ENCODE measurements around the gene TMEM17. TPM values are rescaled to one million over a fixed set of nuclear protein-coding genes. Genes with fewer than 3 reads are reported as not detected.
"Not testable (repeated sequence)": the region's sequence is repeated elsewhere in the genome, so short reads cannot be mapped to it uniquely, and the experiment has no call there.

TMEM17 gene
- total RNA-seq, 4 donors from 2014 or later: 1.0 to 3.1 TPM; not detected in 2

DNA sequence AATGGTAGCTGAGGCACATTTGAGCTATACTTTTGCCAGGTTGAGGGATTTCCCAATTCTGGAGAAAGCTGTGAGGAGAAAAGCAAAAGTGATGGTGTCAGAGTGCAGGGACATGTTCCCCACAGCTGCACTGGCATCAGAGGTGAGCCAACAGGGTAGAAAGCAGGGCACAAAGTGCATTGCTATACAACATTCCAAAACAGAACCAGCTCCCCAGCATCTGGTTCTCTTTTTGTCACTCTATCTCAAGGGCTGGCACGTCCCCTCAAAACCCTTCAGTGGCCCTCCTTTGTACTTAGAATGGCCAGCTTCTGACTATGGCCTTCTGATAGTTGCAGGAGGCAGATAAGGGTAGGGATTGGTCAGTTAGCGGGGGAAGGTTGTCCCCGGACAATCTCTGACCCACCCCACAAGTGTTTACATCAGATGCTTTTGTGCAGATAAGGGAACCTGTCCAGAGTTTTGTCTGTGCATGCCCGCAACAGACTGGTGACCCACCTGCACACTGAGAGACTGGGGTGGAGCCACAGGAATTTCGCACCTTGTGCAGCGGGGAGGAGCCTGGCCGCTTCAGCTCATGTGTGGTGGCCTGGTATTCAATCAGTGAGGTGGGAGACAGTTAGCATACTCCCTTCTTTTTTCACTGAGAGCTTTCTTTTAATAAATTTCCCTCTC, 31.0 kb upstream of the TMEM17 start:
- Histone ChIP-seq H3K4me1 (no peaks in the 10 kb centered on the region), H3K36me3 (no peaks in the 10 kb centered on the region), H3K27me3 (no peaks in the 10 kb centered on the region), H3K4me3 (no peak overlapping the region), H3K27ac (no peak overlapping the region), H3K9me3 (no peaks in the 10 kb centered on the region)
- TF ChIP-seq, protein P1, sequence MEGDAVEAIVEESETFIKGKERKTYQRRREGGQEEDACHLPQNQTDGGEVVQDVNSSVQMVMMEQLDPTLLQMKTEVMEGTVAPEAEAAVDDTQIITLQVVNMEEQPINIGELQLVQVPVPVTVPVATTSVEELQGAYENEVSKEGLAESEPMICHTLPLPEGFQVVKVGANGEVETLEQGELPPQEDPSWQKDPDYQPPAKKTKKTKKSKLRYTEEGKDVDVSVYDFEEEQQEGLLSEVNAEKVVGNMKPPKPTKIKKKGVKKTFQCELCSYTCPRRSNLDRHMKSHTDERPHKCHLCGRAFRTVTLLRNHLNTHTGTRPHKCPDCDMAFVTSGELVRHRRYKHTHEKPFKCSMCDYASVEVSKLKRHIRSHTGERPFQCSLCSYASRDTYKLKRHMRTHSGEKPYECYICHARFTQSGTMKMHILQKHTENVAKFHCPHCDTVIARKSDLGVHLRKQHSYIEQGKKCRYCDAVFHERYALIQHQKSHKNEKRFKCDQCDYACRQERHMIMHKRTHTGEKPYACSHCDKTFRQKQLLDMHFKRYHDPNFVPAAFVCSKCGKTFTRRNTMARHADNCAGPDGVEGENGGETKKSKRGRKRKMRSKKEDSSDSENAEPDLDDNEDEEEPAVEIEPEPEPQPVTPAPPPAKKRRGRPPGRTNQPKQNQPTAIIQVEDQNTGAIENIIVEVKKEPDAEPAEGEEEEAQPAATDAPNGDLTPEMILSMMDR (IDR thresholded peaks at IDR 0.05): no peak
- no peak for TF ChIP-seq POLR2A (IDR thresholded peaks at IDR 0.05)
- intact Hi-C loops (cut with DNase I; ENCODE audit: low total_unique reads): no loop called here
- no peak for DNase-seq

DNA sequence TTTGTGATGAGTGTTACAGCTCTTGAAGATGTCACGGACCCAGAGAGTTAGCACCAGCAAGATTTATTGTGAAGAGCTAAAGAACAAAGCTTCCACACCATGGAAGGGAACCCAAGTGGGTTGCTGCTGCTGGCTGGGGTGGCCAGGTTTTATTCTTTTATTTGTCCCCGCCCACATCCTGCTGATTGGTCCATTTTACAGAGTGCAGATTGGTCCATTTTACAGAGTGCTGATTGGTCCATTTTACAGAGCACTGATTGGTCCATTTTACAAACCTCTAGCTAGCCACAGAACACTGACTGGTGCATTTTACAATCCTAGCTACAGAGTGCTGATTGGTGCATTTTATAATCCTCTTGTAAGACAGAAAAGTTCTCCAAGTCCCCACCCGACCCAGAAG, 29.5 kb upstream of the TMEM17 start:
- H3K27me3 ChIP-seq; H3K27ac ChIP-seq; H3K9me3 ChIP-seq; intact Hi-C loops (cut with DNase I; ENCODE audit: low total_unique reads); H3K4me1 ChIP-seq; H3K36me3 ChIP-seq; H3K4me3 ChIP-seq; DNase-seq: not testable (repeated sequence)

DNA sequence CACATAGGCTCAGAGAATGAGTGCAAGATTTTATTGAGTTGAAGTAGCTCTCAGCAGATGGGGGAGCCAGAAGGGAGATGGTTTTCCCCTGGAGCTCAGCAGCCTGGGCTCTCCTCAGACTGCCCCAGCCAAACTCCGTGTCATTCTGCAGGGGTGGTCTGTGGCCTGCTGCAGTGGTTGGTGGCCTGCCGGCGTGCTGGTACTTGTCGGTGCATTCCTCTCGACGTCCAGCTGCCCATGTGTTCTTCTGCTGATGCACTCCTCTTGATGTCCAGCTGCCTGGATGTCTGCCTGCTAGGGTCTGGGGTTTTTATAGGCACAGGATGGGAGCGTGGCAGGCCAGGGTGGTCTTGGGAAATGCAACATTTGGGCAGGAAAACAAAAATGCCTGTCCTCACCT, 25.6 kb upstream of the TMEM17 start:
- H3K4me3 ChIP-seq: no peak overlapping the region
- no peaks in the 10 kb centered on the region for H3K36me3 ChIP-seq
- TF ChIP-seq, protein P1 (IDR thresholded peaks at IDR 0.05): no peak
- no peak for TF ChIP-seq POLR2A (IDR thresholded peaks at IDR 0.05)
- no peaks in the 10 kb centered on the region for H3K27me3 ChIP-seq
- intact Hi-C loops (cut with DNase I; ENCODE audit: low total_unique reads): no loop called here
- H3K9me3 ChIP-seq: no peaks in the 10 kb centered on the region
- no peak overlapping the region for H3K27ac ChIP-seq
- no peaks in the 10 kb centered on the region for H3K4me1 ChIP-seq
- DNase-seq: no peak

DNA sequence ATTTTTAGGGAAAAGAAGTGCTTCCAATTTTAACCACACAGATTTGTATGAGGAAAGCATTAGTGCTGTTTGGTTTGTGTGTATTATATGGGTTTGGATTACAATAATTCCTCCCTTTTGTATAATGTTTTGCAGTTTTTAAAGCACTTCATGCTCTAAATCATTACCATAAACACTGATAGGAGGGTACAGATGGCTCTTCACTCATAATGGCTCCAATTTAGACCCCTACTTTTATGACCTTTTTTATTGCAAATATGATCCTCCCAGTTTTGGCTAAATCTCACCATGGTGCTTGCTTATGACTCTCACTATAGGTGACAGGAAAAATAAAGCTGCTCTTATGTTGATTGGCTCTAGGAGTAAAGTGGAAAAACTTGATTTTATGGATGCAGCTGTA, 23.8 kb upstream of the TMEM17 start:
- no peak for TF ChIP-seq POLR2A (IDR thresholded peaks at IDR 0.05)
- TF ChIP-seq, protein P1 (IDR thresholded peaks at IDR 0.05): no peak
- Histone ChIP-seq H3K4me1 (peaks cover 0 to 4% of the 10 kb centered on the region in 2 donors), H3K36me3 (no peaks in the 10 kb centered on the region), H3K4me3 (no peak overlapping the region), H3K27ac (no peak overlapping the region), H3K9me3 (no peaks in the 10 kb centered on the region), H3K27me3 (no peaks in the 10 kb centered on the region)
- DNase-seq: no peak
- intact Hi-C loops (cut with DNase I; ENCODE audit: low total_unique reads): no loop called here

DNA sequence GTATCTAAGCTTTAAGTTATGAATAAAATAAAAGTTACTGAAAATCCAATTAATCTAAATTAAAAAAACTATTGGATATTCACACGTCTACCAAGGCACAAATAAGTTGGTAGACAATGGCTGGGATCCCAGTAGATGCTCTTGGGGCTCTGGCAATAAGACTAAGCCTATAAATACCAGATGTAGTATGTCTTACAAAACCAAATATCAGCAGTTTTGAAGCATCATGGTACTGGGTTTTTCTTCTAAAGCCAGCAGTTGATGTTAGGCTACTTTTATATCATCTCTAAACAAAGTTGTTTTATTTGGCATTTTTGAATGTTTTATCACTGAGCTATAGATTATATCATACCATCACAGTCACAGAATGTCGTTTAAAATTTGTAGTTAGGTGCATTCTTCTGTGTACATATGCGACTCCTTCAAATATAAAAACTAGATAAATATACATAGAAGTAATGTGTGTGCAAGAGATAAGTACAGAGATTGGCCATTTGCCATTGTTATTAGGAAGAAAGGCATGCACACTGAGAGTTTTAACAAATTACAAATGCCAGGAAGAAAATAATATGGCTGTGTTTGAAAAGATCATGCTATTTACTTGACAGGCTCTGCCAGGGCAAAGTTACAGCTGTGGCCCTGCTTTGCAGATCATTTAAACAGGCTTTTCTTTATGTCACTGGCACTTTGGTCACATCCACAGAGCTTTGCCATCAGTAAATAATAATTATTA, 21.6 kb upstream of the TMEM17 start:
- no peak for DNase-seq
- TF ChIP-seq POLR2A (IDR thresholded peaks at IDR 0.05): no peak
- TF ChIP-seq, protein P1 (IDR thresholded peaks at IDR 0.05): no peak
- no peak overlapping the region for H3K27ac ChIP-seq

More for the DNA sequence above, 21.6 kb upstream of the TMEM17 start:
- Histone ChIP-seq H3K36me3 (no peaks in the 10 kb centered on the region), H3K27me3 (no peaks in the 10 kb centered on the region), H3K4me1 (peaks cover 0 to 7% of the 10 kb centered on the region in 2 donors), H3K4me3 (no peak overlapping the region), H3K9me3 (no peaks in the 10 kb centered on the region)
- intact Hi-C loops (cut with DNase I; ENCODE audit: low total_unique reads): no loop called here
